ENCODE results near the gene GUCY1B1.

The GUCY1B1 gene

DNA sequence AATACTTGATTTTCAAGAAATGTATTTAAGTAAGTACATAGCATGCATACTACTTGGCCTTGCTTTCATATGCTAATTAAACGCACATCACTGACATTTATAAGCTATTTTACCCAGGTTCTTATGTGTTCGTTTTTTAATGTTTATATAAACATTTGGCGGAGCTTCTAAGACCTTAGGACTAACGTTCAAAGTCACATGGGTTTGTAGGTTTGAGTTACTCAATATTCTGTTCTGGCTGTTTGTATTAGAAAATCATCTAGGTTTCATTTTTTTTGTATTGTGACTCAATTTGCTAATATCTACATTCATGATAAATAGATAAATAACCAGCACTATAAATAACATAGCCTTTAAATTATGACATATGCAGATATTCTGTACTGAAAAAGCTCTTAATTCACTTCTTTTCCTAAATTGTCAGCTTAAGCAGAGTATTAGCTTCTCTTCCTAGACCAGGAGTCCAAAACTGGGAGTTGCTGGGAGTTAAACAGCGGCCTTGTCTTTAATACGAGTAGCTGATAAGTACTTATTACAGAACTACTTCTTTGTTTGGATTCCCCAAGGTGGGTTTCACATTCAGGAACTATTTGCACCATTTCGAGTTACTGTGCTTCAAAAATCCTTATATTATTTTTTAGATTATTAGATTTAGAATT, 42.0 kb downstream of the GUCY1B1 start:
- DNase-seq: no peak

DNA sequence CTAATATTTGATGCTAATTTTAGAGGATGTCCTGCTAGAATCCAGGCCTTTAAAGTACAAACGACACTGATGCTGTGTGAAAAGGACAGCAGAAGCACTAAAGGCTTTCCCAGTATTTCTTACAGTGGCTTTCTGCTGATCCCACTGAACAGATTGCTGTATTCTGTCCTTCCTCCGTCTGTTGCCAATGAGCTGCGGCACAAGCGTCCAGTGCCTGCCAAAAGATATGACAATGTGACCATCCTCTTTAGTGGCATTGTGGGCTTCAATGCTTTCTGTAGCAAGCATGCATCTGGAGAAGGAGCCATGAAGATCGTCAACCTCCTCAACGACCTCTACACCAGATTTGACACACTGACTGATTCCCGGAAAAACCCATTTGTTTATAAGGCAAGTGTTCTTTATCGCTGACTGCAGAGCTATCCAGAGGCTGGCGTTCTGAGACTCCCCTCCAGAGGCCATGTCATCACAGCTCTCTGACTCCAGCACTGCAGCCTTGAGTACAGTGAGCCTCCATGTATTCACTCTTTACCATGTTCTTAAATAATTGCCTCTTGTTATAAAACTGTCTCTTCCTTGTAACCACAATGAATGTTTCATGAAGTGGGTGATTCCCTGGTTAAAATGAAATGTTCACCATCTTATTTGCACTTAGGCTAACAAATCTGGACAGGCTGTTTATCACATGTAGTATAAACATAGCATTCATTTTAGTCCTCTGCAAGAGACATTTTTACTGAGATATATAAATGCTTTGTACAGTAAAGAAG, 43.6 kb downstream of the GUCY1B1 start:
- no peak for DNase-seq

DNA sequence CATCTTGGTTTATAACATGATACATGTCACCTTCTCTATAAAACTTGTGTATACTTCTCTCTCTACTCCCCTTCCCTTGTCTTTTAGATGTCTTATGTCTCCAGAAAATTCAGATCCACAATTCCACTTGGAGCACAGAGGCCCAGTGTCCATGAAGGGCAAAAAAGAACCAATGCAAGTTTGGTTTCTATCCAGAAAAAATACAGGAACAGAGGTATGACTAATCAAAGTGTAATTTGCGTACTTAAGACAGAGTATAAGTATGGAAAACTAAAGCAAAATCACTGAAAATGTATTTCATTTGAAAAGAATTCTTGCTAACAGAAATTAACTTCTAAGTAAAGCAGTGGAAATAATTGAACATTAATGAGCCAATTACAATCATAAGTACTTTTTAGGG, 46.2 kb downstream of the GUCY1B1 start:
- peak; percentile 61 for DNase-seq

DNA sequence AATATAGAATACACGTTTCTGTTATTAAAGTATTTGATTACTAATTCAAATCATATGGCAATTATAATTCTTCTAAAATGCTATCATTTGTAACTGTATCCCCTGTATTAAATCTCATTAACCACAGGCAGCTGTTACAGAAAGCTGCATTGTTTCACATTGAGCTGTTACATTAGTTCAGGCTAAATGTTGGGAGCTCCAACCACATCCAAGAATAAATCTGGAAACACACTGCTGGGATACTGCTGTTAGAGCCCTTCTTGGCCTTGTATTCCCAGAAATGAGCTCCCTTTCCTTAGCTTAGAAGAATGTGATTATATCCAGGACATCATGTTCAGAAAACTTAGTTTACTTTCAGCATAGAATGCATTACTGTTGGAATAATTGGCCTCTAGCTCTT, 48.2 kb downstream of the GUCY1B1 start:
- peak; percentile 91 for DNase-seq

DNA sequence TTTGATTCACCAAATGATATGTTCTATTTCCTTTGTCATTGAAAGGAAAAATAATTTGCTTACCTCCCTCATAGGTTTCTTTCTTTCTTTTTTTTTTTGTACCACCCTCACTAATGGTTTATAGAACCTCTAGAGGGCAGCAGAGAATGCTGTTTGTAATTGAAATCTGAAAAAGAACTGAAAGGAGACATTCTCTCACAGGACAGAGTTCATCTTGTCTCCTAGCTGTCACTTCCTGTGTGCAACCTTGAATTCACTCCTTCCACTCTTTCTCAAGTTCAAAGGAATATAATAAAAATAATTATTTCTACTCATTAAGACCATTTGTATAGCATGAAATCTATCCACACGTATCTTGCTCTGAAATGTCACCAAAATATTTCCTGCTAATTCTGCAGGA, 51.0 kb downstream of the GUCY1B1 start:
- peak; percentile 90 for DNase-seq

DNA sequence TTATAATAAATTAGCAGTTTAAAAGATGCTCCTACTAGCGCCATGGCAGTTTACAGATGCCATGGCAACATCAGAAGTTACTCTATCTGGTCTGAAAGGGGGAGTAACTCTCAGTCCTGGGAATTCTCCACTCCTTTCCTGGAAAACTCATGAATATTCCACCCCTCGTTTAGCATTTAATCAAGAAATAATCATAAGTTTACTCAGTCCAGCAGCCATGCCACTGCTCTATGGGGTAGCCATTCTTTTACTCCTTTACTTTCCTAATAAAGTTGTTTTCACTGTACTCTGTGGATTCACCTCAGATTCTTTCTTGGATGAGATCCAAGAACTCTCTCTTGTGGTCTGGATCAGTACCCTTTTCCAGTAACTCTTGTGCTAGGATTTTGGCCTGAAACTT, 52.3 kb downstream of the GUCY1B1 start:
- no peak for DNase-seq

DNA sequence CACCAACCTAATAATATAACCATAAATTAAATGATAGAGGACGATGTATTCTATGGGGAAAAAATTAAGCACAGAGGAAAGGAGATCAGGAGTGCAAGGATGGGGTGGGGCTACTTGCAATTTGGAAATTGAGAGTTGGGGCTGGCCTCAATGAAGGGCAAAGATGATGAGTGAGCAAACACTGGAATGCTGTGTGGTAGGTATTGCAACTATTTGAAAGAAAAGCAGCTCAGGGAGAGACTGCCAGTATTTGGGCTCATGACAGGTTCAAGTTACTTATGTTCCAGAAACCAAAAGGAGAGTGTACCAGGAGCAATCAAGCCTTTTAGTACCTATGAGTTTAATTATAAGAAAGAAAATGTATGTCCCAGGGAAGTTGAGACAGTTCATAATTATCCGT, 59.8 kb downstream of the GUCY1B1 start:
- peak; percentile 20 for DNase-seq

DNA sequence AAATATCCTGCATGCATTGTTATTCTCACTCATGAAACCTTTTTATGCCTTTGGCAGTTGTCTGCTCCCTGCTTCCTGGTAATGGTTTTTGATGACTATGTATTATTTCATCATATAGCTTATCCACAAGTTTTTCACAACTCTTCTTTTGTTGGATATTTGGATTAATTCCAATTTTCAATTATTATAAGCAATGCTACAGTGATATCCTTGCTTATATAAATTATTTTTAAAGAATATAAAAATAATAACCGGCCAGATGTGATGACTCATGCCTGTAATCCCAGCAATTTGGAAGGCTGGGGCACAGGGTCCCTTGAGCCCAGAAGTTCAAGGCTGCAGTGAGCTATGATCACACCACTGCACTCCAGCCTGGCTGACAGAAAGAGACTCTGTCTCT, 60.2 kb downstream of the GUCY1B1 start:
- peak; percentile 38 for DNase-seq

DNA sequence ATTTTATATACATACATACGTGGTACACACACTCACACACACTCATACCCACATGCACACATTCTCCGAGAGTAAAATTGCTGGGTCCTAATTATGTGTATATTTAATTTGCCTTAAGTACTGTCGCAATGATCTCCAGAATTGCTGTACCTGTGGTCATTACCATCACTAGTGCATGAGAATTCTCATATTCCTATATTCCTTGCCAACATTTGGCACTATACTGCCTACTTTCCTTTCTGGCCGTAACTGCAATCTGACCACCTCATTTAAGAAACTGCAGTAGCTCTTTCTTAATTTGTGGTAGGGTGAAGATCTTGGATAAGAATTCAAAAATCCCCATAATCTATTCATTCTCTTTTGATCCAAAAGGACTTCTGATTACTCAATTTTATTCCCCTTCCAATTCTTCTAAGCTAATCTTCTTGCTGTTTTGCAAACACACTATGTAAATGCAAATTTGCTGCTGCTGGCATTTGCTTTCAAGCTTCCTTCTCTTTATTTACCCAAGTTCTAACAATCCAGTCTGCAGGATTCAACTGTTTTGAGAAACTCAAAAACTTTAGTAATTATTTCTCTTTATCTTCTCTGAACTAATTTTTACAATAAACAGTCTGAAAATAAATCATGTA, 62.2 kb downstream of the GUCY1B1 start:
- no peak for DNase-seq

DNA sequence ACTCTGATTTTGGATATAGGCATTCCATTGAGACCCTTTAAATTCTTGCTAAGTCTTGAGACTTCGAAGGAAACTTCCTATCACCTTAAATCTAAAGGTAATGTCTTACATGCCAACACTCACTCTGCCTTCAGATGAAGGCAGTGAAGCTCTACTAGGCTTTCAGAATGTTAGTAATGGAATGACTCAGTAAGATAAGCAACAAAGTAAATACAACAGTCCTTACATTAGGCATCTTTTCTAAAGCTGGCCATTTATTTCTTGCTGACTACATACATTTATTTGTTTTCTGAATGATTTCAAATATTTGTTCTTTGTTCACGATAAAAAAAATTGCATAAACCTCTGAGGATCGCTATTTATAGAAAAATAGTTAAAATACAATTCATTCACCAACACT, 63.8 kb downstream of the GUCY1B1 start:
- DNase-seq: no peak

DNA sequence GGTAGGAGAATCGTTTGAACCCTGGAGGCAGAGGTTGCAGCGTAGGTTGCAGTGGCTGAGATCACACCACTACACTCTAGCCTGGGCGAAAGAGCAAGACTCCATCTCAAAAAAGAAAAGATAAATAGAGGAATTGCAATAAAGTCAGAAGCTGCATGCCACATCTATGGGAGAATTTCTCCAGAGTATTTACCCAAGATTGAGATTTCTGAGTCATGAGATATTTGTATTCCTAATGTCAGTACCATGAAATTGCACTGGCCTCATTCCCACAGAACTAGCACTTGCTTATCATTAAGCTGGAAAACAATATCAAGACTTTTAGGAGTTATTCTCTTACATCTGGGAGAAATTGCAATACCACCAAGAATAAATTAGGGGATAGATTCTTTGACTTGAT, 69.8 kb downstream of the GUCY1B1 start:
- peak; percentile 12 for DNase-seq

DNA sequence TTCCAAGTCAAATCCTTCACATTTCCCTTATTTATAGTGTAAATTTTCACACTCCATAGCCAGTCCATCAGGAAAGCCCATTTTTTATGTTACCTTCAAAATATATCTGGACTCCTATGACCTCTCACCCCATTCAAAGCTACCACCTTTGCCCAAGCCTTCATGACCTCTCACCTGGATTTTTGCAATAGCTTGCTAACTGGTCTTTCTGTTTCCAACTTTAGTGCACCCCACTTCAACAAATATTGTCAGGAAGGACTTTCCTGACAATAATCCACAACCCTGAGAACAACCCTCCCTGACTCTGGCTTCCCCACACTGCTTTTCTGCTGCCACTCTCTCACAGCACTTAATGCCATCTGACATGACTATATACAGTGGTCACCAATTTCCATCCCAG, 73.8 kb downstream of the GUCY1B1 start:
- DNase-seq: no peak

DNA sequence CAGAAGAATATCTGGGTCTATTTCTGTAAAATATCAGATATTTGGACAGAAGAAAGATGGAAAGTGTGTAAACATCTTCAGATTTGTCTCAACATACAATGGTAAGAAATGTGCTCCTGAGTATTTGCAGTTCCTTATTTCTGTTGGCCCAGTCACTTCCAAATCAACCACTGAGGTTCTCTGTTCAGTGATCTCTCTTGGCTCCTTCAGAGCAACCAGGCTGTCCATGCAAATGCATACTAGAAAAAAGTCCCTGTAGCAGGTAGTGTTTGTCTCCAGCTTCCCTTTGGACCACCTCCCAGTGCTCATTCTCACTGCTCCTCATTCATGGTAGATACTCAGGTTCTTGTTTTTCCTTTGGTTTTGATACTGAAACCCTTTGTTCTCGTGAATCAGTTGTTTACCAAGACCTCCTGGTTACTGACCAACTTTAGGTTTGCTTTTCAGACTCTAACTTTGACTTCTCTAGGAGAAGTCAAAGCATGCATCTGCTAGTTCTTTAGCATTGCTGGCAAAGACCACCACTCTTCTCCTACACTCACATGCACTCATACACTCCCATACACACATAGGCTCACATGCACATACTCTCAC, 78.5 kb downstream of the GUCY1B1 start:
- no peak for DNase-seq

DNA sequence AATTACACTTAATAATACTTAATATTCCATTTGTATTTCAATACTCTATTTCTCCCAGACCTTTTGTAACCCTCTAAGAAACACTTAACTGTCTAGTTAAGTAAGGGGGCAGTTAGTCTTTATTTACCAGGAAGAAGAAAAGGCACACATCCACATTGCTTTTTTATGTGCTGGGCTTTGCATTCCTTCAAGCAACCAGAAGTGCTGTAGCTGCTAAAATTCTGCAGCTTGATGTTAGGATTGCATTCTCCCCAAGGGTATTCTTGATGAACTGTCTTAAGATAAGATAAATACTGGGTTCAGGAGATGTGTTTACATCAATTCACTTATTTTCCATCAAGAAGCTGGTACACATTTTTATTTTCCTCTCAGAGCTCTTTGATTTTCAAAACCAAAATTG, 83.3 kb downstream of the GUCY1B1 start:
- DNase-seq: no peak

DNA sequence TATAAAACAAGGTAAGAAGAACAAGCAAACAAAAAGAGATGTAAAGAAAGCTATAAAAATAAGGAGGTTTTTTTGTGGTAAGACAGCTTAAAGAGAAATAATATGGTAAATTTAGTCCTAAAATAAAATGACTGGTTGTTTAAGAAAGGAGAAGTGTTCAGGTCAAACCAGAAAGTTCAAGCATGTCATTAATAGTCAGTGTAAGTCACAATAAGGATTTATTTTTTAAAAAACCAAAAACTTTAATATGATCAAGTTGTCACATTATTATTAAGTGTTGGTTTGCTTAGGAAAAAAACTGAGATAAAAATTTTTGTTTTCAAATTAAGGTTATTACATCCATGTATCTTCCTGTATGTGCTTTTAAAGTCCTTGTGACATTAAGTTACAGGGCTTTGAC, 88.1 kb downstream of the GUCY1B1 start:
- DNase-seq: no peak

DNA sequence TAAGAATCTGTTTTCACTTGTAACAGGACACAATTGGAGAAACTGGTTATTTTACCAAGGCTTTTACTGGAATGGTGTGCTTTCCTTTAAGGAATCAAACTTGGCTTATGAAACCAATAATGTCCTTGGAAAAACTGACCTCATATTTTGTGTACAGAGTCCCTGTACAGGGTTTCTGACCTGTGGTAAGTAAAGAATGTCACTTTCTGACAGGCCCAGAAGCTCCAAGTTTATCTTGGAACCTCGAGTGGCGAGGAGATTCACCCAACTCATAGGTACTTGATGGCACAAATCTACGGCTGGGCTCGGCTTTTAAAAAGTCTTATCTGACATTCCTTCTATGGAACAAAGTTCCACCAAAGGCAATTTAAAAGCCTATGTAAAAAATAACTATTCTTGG, 90.2 kb downstream of the GUCY1B1 start:
- no peak for DNase-seq

DNA sequence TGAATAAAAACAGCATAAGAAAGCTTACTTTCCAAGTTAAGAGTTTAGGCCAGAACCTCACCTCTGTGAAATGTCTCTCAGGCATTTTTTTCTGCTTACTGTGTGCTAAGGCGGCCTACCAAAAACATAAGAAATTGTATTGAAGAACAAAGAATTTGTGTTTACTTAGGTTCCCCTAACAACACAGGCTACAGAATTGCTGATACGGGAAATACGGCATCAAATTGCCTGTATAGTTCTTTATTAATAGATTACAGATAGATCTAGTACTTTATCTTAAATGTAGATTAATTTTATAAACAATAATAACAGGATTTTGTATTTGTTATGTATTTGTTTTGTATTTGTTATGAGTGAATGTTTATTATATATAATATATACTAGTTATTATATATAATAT, 94.4 kb downstream of the GUCY1B1 start:
- DNase-seq: no peak

DNA sequence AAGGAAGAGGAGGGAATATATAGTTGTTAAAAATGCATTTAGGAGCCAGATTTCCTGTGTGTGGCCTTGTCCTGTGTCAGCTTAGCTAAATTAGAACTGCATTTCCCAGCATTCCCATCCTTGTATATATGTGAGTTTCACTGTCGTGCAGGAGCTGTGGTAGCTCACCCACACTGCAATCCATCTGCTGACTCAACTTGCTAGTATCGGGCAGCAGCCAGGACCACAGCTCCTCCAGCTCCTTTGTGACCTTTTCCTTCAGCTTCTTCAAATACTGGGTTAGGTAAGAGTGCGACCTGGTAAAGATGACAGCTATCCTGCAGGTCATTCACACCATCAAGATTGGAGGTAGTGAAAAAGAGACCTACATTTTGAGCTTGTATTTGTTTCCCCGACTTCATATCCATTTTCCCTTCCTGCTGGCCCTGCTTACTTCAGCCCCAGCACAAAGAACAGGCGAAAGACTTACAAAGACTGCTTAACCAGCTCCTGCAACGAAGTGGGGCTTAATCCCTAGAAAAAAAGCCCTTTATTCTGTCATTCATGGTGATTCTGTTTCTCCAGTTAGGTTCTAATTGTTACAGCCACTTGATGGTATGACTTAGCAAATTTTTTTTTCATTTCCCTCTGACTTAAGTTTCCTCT, 95.9 kb downstream of the GUCY1B1 start:
- peak; percentile 9 for DNase-seq

DNA sequence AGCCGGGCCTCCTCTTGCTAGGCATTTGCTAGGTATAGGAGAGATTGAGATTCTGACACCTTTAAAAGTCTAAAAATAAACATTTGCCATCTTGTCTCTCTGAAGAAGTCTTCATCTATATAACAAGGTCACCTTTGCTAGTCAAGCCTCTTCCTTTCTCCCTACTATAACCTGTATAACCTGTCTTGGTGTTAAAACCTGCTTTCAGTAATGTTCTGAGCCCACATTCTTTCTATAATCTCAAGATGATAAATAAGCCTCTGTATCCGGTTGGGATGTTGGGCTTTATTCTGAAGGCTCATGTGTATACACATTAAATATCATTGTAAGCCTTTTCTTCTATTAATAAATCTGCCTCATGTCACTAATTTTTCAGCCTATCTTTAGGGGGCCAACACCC, 97.1 kb downstream of the GUCY1B1 start:
- no peak for DNase-seq
